ENCODE measurements around the gene FBXW8.

The FBXW8 gene

DNA sequence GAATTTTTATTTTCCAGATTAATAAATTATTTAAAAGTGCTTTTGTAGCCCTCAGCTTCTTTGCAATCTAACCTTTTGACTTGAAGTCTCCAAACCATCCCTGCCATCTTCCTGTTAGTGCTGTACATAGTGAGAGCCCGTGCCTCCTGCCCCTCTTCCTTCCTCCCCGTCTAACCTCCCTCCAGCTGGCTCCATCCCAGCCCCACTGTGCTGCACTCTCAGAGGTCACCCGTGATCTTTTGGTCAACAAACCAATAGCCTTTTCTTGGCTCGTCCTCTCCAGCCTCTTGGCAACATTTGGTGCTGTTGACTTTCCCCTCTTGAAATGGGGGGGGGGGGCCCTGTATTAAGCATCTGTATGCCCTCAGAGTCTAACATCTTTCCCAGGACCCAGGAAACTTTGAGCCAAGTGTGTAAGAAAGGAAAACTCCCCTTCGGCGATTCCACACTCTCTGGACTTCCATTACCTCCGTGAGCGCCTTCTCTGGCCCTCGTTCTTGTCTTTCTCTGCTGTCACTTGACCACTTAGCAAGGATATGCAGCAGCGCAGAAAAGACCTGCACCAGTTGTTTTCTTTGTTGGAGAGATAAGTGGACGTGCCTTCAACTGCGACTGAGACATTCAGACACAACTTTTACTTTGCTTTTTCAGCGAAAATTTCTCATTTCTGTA lies 44.1 kb downstream of the FBXW8 start:
- no peak for ATAC-seq

DNA sequence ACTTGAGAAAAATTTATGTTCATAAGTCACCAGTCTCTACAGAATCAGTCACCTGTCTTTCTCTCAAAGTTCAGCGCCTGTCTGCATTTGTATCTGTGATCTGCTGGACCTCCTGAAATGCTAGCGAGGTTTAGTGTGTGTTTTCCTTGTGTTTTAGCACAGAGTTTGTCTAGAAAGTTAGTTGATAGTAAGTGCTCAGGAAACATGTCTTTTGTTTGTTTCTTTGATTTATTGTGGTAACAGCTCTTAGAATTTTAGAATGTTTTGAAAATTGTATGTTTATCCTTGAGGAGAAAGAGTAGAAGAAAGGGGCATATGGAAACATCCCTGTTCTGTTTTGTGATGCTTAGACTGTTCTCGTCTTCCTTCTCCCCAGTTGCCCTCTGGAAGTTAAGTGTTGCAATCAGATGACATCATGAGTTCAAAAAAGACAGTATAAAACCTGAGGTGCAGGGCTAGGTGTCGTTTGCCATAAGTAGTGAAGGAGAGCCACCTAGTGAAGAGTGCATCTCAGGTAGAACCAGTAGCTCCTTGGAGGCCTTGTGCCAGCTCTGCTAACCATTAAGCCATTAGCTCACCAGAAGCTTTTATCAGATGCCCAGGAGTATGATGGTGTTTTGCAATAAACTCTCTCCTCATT lies 44.8 kb downstream of the FBXW8 start:
- TF ChIP-seq ZC3H10 (CRISPR knock-in tag; IDR thresholded peaks at IDR 0.05) (no peak), ISL1 (CRISPR knock-in tag; IDR thresholded peaks at IDR 0.05) (no peak)
- no peak for ATAC-seq

More for the DNA sequence above, 44.1 kb downstream of the FBXW8 start:
- no peak for TF ChIP-seq RARB (CRISPR knock-in tag; IDR thresholded peaks at IDR 0.05)
- TF ChIP-seq TOX (CRISPR knock-in tag; IDR thresholded peaks at IDR 0.05; ENCODE audit: borderline replicate concordance): no peak
- no peak for TF ChIP-seq GLIS3 (CRISPR knock-in tag; IDR thresholded peaks at IDR 0.05)
- TF ChIP-seq ZNF565 (CRISPR knock-in tag; conservative IDR thresholded peaks at IDR 0.05; ENCODE audit: low read depth): no peak
- TF ChIP-seq CSDC2 (CRISPR knock-in tag; IDR thresholded peaks at IDR 0.05): no peak
- no peak for TF ChIP-seq PPARA (CRISPR knock-in tag; IDR thresholded peaks at IDR 0.05; ENCODE audit: borderline replicate concordance)
- TF ChIP-seq ZC3H10 (CRISPR knock-in tag; IDR thresholded peaks at IDR 0.05): no peak
- TF ChIP-seq, protein P1, sequence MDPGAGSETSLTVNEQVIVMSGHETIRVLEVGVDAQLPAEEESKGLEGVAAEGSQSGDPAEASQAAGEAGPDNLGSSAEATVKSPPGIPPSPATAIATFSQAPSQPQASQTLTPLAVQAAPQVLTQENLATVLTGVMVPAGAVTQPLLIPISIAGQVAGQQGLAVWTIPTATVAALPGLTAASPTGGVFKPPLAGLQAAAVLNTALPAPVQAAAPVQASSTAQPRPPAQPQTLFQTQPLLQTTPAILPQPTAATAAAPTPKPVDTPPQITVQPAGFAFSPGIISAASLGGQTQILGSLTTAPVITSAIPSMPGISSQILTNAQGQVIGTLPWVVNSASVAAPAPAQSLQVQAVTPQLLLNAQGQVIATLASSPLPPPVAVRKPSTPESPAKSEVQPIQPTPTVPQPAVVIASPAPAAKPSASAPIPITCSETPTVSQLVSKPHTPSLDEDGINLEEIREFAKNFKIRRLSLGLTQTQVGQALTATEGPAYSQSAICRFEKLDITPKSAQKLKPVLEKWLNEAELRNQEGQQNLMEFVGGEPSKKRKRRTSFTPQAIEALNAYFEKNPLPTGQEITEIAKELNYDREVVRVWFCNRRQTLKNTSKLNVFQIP (CRISPR knock-in tag; IDR thresholded peaks at IDR 0.05; ENCODE audit: borderline replicate concordance, low read depth): no peak
- TF ChIP-seq, protein P2, sequence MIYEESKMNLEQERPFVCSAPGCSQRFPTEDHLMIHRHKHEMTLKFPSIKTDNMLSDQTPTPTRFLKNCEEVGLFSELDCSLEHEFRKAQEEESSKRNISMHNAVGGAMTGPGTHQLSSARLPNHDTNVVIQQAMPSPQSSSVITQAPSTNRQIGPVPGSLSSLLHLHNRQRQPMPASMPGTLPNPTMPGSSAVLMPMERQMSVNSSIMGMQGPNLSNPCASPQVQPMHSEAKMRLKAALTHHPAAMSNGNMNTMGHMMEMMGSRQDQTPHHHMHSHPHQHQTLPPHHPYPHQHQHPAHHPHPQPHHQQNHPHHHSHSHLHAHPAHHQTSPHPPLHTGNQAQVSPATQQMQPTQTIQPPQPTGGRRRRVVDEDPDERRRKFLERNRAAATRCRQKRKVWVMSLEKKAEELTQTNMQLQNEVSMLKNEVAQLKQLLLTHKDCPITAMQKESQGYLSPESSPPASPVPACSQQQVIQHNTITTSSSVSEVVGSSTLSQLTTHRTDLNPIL (CRISPR knock-in tag; IDR thresholded peaks at IDR 0.05; ENCODE audit: low read depth): no peak
- TF ChIP-seq, protein P3, sequence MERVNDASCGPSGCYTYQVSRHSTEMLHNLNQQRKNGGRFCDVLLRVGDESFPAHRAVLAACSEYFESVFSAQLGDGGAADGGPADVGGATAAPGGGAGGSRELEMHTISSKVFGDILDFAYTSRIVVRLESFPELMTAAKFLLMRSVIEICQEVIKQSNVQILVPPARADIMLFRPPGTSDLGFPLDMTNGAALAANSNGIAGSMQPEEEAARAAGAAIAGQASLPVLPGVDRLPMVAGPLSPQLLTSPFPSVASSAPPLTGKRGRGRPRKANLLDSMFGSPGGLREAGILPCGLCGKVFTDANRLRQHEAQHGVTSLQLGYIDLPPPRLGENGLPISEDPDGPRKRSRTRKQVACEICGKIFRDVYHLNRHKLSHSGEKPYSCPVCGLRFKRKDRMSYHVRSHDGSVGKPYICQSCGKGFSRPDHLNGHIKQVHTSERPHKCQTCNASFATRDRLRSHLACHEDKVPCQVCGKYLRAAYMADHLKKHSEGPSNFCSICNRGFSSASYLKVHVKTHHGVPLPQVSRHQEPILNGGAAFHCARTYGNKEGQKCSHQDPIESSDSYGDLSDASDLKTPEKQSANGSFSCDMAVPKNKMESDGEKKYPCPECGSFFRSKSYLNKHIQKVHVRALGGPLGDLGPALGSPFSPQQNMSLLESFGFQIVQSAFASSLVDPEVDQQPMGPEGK (CRISPR knock-in tag; IDR thresholded peaks at IDR 0.05; ENCODE audit: borderline replicate concordance): no peak
- no peak for TF ChIP-seq TCF4 (CRISPR knock-in tag; IDR thresholded peaks at IDR 0.05; ENCODE audit: borderline replicate concordance)
- no peak for TF ChIP-seq BACH2 (CRISPR knock-in tag; IDR thresholded peaks at IDR 0.05; ENCODE audit: borderline replicate concordance)
- no peak for TF ChIP-seq ZNF70 (CRISPR knock-in tag; IDR thresholded peaks at IDR 0.05)

DNA sequence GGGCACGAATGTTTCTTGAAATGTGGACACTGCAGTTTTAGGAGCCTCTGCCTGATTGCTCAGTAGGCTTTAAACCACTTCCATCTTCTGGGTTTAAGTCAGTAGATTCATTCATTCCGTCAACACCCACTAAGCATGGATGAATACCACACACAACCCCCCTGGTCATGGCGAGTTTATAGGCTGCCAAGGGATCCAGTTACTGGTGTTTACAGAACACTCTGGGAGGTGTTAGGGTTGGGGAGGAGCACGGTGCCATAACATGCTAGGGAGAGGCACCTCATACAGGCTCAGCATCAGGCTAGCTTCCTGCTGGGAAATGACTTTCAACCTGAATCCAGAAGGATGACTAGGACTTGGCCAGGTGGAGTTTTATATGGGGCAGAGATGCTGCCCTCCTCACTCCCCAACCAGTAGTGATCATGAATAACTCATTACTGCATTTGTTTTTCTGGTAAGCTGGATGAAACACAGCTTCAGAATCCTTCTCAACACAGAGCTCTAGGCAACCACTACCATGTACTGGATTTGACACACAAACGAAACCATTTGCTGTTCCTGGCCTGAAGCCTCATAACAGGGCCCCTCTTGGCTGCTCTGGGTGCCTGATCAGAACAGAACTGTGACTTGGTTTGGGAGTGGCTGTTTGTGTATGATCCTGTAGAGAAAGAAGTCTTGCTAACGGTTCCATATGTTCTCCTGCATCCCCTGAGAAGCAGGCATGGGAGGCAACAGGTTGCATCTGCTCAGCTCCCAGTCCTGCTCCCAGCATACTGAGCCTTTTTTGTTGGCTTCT lies 47.9 kb downstream of the FBXW8 start:
- no peak for TF ChIP-seq CSDC2 (CRISPR knock-in tag; IDR thresholded peaks at IDR 0.05)
- TF ChIP-seq GLIS3 (CRISPR knock-in tag; IDR thresholded peaks at IDR 0.05): no peak
- TF ChIP-seq, protein P4, sequence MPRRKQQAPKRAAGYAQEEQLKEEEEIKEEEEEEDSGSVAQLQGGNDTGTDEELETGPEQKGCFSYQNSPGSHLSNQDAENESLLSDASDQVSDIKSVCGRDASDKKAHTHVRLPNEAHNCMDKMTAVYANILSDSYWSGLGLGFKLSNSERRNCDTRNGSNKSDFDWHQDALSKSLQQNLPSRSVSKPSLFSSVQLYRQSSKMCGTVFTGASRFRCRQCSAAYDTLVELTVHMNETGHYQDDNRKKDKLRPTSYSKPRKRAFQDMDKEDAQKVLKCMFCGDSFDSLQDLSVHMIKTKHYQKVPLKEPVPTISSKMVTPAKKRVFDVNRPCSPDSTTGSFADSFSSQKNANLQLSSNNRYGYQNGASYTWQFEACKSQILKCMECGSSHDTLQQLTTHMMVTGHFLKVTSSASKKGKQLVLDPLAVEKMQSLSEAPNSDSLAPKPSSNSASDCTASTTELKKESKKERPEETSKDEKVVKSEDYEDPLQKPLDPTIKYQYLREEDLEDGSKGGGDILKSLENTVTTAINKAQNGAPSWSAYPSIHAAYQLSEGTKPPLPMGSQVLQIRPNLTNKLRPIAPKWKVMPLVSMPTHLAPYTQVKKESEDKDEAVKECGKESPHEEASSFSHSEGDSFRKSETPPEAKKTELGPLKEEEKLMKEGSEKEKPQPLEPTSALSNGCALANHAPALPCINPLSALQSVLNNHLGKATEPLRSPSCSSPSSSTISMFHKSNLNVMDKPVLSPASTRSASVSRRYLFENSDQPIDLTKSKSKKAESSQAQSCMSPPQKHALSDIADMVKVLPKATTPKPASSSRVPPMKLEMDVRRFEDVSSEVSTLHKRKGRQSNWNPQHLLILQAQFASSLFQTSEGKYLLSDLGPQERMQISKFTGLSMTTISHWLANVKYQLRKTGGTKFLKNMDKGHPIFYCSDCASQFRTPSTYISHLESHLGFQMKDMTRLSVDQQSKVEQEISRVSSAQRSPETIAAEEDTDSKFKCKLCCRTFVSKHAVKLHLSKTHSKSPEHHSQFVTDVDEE (CRISPR knock-in tag; IDR thresholded peaks at IDR 0.05): no peak
- ATAC-seq: no peak

DNA sequence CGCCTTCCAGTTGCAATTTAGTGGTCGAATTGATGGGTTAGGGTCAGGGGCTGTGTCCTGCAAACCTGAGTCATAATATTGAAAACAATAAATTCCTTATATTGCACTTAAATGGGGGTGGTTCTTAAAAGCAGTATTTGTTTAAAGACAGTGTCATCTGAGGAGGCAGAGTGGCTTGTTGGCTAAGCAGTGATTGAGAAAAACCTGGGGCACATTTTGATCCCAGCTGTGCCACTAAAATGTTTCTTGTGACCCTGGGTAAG lies 48.4 kb downstream of the FBXW8 start:
- no peak for ATAC-seq
- TF ChIP-seq GLIS3 (CRISPR knock-in tag; IDR thresholded peaks at IDR 0.05) (no peak), TCF4 (CRISPR knock-in tag; IDR thresholded peaks at IDR 0.05; ENCODE audit: borderline replicate concordance) (no peak), SNAI2 (CRISPR knock-in tag; IDR thresholded peaks at IDR 0.05) (no peak), ZFP3 (CRISPR knock-in tag; IDR thresholded peaks at IDR 0.05) (no peak), ZC3H10 (CRISPR knock-in tag; IDR thresholded peaks at IDR 0.05) (no peak), TOX (CRISPR knock-in tag; IDR thresholded peaks at IDR 0.05; ENCODE audit: borderline replicate concordance) (no peak), ZNF565 (CRISPR knock-in tag; conservative IDR thresholded peaks at IDR 0.05; ENCODE audit: low read depth) (no peak), PPARA (CRISPR knock-in tag; IDR thresholded peaks at IDR 0.05; ENCODE audit: borderline replicate concordance) (no peak), ZNF70 (CRISPR knock-in tag; IDR thresholded peaks at IDR 0.05) (no peak), ZNF8 (CRISPR knock-in tag; IDR thresholded peaks at IDR 0.05) (no peak), OSR1 (CRISPR knock-in tag; IDR thresholded peaks at IDR 0.05) (no peak)
- TF ChIP-seq, protein P1 (CRISPR knock-in tag; IDR thresholded peaks at IDR 0.05; ENCODE audit: borderline replicate concordance, low read depth): no peak
- TF ChIP-seq, protein P2 (CRISPR knock-in tag; IDR thresholded peaks at IDR 0.05; ENCODE audit: low read depth): no peak
- TF ChIP-seq, protein P4 (CRISPR knock-in tag; IDR thresholded peaks at IDR 0.05): no peak
